Esophagus muscularis mucosa (tissue), 4 donors: ENCODE data around the gene CD79A.

Experiments
- EP300 ChIP-seq: sonication (generic); formaldehyde crosslinking; IDR thresholded peaks from one replicate; pipeline ENCODE4 v1.6.1; 2017; ENCODE audit warnings: antibody characterized with exemption
- POLR2A ChIP-seq: fragments of 450-650 bp; IDR thresholded peaks from one replicate; pipeline ENCODE4 v1.6.1; 2017; ENCODE audit warnings: antibody characterized with exemption, moderate library complexity, mild to moderate bottlenecking, low read depth
- POLR2AphosphoS5 ChIP-seq, 2 donors: sonication (generic); formaldehyde crosslinking; IDR thresholded peaks; one replicate each; pipeline ENCODE4 v1.6.1; 2017; ENCODE audit warnings: antibody characterized with exemption in 2 of 2
- TF ChIP-seq, protein P1 (sequence below), 3 experiments: fragments of 200-600 bp in 2 of 3; fragments of 450-650 bp in 1 of 3; sonication (generic) in 2 of 3; IDR thresholded peaks; one replicate each; pipeline ENCODE4 v1.5.1; 2017 to 2019; ENCODE audit warnings: antibody characterized with exemption in 3 of 3, mild to moderate bottlenecking in 2 of 3, moderate library complexity in 1 of 3

GRCh38 chr19:41927497-41928192 is 50.6 kb downstream of the CD79A start:
- TF ChIP-seq, protein P1, sequence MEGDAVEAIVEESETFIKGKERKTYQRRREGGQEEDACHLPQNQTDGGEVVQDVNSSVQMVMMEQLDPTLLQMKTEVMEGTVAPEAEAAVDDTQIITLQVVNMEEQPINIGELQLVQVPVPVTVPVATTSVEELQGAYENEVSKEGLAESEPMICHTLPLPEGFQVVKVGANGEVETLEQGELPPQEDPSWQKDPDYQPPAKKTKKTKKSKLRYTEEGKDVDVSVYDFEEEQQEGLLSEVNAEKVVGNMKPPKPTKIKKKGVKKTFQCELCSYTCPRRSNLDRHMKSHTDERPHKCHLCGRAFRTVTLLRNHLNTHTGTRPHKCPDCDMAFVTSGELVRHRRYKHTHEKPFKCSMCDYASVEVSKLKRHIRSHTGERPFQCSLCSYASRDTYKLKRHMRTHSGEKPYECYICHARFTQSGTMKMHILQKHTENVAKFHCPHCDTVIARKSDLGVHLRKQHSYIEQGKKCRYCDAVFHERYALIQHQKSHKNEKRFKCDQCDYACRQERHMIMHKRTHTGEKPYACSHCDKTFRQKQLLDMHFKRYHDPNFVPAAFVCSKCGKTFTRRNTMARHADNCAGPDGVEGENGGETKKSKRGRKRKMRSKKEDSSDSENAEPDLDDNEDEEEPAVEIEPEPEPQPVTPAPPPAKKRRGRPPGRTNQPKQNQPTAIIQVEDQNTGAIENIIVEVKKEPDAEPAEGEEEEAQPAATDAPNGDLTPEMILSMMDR (IDR thresholded peaks at IDR 0.05): no peak
- TF ChIP-seq POLR2A: no peak
- TF ChIP-seq EP300: no peak
- TF ChIP-seq POLR2AphosphoS5 (IDR thresholded peaks at IDR 0.05): no peak
